NAMALWA (cell line): ENCODE data around the gene PRR9.
A peak's percentile ranks its signal among the peaks of the same experiment; 100 is the strongest.
"Not testable (repeated sequence)": the region's sequence is repeated elsewhere in the genome, so short reads cannot be mapped to it uniquely, and the experiment has no call there.

ENCODE experiments used
- DNase-seq: peaks from one replicate; pipeline ENCODE4 v3.0.0-alpha.2; 2015; ENCODE audit warnings: low spot score

PRR9 gene

GRCh38 chr1:153217212-153217611 lies at the start of gene PRR9:
Gene PRR9, plus strand, starts transcription at chr1:153217584. Its CDS starts 561 bp downstream, at chr1:153218145.
- DNase-seq = no peak

- no peak for DNase-seq
These were observed 48.7 kb upstream of the PRR9 start for GRCh38 chr1:153168686-153169085.

- no peak for DNase-seq
These were observed 42.8 kb upstream of the PRR9 start for GRCh38 chr1:153174624-153175023.

GRCh38 chr1:153178922-153179321 lies 38.5 kb upstream of the PRR9 start:
- DNase-seq = no peak

GRCh38 chr1:153180556-153180955 lies 36.8 kb upstream of the PRR9 start:
- no peak for DNase-seq

GRCh38 chr1:153188301-153188700 lies 29.1 kb upstream of the PRR9 start:
- DNase-seq = not testable (repeated sequence)

GRCh38 chr1:153190373-153190772 lies 27.0 kb upstream of the PRR9 start:
- DNase-seq = peak; percentile 19

GRCh38 chr1:153192697-153193096 lies 24.7 kb upstream of the PRR9 start:
- peak; percentile 35 for DNase-seq

DNA sequence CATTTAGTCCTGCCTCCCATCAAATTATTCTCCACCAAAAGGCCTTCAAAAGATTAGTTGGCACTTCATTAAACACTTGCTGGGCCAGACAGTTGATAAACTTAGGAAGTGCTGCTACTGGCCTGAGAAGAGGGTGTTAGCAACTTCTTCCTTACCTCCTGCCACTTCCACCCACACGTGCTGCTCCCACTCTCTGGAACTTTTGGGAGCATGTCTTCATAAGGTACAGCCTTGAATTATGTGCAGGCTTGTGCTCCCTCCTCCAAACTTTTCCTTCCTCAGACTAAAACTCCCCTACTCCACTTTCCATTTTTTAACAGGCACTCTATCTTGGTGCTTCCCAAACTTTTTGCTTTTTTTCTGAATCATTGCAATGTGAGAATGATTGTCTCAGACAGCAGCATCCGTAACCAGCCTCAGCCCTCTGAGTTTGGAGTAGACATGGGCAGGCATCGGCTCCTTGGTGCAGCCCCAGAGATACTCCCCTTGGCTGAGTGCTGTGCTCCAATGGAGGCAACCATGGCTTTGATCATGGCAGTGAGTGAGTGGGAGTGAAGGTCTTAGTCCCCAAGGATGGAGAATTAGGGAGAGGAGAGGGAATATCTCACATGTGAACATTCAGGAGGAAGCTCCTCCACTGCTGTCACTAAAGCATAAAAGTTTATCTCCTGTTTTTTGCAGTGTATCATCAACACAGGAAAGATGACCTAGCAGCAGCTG lies 22.9 kb upstream of the PRR9 start:
- no peak for DNase-seq

- DNase-seq = no peak
These were observed 22.2 kb upstream of the PRR9 start for GRCh38 chr1:153195216-153195615.

DNA sequence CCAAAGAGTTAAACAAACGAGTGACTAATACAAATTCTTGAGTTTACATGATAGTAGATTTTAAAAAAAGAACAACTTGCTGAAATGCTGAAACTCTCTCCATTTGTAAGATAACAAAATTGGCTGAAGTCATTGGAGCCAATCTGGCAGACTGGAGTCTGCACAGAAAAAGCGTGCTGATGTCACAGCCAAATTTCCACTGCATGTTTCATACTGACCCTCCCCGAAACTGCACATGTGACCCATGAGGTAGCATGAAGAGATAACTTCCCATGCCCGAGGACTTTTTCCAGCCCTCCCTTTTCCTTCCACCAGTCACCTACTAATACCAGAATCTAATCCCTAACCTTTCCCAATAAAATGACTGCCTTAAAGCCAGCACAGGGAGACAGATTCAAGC lies 15.4 kb upstream of the PRR9 start:
- no peak for DNase-seq

DNA sequence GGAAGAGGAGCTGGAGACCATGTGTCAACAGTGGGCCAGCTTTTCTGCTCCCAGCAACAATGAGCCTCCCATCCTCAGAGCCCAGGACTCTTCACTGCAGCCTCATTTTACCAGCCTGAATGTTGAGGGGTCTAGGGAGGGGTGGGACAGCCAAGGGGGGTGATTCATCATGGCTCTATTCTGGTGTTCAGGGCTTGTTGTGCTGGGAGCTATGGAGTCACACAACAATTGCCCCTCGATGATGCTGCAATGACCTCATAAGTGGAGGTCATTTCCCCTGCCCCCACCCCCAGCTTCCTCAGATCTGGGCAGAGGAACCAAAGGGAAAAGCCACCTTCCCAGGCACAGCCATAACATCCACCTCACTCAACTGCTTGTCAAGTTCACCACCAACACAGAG lies 14.3 kb upstream of the PRR9 start, which contains the start of gene LELP1:
Gene LELP1 (plus strand): TSS at position 301 of the 400 bp plus-strand sequence. CDS start 1,278 bp downstream, outside the sequence.
- no peak for DNase-seq

GRCh38 chr1:153206631-153207030 lies 10.8 kb upstream of the PRR9 start:
- DNase-seq = no peak

DNA sequence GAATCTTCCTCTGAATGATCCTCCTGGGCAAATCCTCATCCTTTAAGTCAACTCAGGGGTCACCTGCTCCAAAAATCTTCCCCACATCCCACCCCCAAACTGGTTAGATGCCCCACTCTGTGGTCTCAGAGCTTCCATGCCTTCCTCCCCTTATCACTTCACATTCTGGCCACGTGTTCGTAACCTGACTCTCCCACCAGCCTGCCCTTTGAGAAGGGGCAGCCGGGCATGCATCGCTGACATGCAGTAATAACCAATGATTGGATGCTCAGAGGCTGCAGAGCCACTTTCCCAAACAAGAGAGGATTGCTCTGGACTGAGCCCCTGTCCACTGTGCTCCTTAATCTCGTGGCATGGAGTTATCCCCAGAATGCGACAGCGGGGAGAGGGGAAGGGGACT lies 7.2 kb upstream of the PRR9 start:
- no peak for DNase-seq

DNA sequence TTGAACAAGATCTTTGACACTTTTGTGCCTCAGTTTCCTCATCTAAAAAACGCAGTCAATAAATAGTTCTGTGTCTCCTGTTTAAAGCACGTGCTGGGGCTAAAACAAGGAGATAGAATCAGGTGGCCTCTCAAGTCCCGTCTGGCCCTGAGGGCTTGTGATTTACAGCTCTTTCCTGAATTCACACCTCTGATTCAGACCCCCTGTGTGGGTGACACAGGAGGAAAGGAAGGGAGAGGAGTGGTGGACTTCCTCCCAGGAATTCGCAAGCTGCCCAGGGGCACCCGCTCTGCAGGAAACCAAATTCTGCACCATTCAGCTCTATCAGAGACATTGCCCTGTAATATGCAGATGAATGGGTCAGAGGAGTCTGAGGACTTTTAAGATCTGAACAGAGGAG lies 5.2 kb upstream of the PRR9 start:
- DNase-seq = no peak

- no peak for DNase-seq
These were observed 3.9 kb upstream of the PRR9 start for GRCh38 chr1:153213519-153213918.

GRCh38 chr1:153217744-153218416 lies 496 bp downstream of the PRR9 start:
- no peak for DNase-seq

DNA sequence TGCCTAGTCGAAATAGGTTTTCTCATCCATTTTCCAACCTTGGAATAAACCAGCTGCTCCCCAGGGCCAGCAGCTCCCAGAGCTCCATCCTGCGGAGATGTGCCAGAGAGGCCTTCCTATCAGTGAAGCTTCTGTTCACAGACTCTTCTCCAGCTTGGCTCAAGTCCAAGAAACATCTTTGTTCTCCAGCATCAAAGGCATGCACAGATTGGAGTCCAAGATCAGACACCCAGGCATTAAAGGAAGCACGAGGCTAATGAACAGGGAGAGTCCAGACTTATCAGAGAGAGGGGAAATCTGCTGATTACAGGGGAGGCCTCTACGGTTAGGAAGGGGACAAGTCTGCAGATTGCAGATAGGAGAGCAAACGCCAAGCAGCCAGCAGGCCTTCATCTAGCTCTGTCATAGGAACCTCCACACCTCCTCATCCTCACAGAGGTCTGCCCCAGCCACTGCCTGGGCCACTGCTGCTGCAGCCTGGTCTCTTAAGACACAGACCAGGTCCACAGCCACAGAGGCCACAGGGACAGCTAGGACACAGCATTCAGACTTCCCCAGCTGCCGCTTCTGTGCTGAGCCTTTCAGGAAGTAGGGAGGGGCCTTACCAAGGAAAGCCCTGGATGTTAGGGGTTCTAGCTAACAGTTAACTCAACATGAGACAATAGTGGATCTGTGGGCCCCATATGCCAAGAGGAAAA lies 3.4 kb downstream of the PRR9 start:
- DNase-seq = no peak

DNA sequence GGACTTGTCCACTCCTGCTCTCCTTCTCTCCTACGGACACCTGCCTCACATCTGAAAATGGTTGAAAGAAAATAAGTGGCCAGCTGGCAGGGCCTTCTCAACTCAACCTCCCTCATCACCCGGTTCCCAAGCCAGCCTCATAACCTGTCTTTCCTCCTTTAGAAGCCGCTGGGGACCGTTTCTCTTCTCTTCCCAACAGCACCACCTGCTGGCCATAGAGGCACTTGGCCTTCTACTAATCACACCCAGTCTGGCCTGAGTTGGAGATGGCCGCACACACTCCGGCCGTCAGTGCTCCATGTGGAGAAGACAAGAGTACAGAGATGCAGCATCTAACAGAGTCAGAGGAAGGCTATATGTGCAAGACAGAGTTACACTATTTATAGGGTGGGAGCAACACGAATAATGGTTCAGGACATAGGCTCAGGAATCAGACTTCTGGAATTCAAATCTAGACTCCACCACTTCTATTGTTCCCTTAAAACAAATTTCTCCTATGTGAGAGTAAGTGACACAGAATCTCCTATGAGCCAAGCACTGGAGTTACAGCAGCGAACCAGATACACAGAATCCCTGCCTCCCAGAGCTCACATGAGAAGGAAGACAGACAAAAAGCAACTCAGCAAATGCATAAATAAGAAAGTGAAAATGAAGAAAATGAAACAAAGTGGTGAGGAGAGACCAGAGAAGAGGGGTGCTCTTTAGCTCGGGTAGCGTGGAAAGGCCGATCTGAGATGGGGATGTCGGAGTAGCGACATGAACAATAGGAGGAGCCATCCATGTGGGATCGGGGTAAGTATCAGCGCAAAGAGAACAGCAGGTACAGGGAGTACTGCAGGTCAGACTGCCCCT lies 5.9 kb downstream of the PRR9 start:
- DNase-seq = peak; percentile 72

DNA sequence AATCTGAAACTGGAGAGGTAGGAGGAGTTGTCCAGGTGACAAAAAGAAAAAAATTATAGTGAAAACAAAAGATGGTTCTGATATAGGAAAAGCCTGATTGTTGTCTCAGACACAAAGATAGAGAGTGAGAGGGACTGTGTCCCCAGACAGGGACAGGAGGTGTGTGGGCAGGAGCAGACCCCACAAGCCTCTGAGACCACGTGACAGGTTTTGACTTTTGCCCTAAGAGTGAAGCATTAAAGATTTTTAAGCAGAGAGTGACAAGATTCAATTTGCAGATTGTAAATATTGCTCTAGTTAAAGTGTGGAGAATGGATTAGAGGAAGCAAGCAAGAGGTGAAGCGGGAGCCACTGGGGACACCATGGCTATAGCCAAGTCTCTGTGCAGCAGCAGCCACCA lies 10.4 kb downstream of the PRR9 start:
- no peak for DNase-seq

- no peak for DNase-seq
These were observed 11.1 kb downstream of the PRR9 start for GRCh38 chr1:153228491-153228890.
